Neural cell (in vitro differentiated cells): ENCODE data around the gene CADM1. TPM values are rescaled to one million over a fixed set of nuclear protein-coding genes. Genes with fewer than 3 reads are reported as not detected.
"Not testable (repeated sequence)": the region's sequence is repeated elsewhere in the genome, so short reads cannot be mapped to it uniquely, and the experiment has no call there.

Source experiments
- H2AFZ ChIP-seq: fragments of 200-600, 300-800 bp; sonication (generic), shearing (Covaris generic); 2 replicates; pipeline ENCODE4 v1.6.0; 2014; ENCODE audit warnings: low read depth, mild to moderate bottlenecking, antibody characterized with exemption, low read length, moderate library complexity
- H3F3A ChIP-seq: fragments of 200-600 bp; shearing (Covaris generic); 2 replicates; pipeline ENCODE4 v1.6.1; 2016; ENCODE audit warnings: mild to moderate bottlenecking, moderate library complexity, mixed read lengths, antibody characterized with exemption, low read length; ENCODE audit not compliant: insufficient read depth, poor library complexity, severe bottlenecking
- H3K27ac ChIP-seq: fragments of 200-600, 300-800 bp; sonication (generic), shearing (Covaris generic); 2 replicates; pipeline ENCODE4 v1.5.1; 2014; ENCODE audit warnings: mild to moderate bottlenecking, low read length, moderate library complexity
- H3K27me3 ChIP-seq: fragments of 300-800, 200-600 bp; sonication (generic), shearing (Covaris generic); 2 replicates; pipeline ENCODE4 v1.6.0; 2014; ENCODE audit warnings: mild to moderate bottlenecking, low read depth, low read length, moderate library complexity; ENCODE audit not compliant: insufficient read depth
- H3K36me3 ChIP-seq: fragments of 300-800, 200-600 bp; sonication (generic), shearing (Covaris generic); 2 replicates; pipeline ENCODE4 v1.5.1; 2014; ENCODE audit warnings: mild to moderate bottlenecking, antibody characterized with exemption, low read length, moderate library complexity; ENCODE audit not compliant: insufficient read depth
- H3K4me2 ChIP-seq: fragments of 300-800, 200-600 bp; sonication (generic), shearing (Covaris generic); 2 replicates; pipeline ENCODE4 v1.6.0; 2014; ENCODE audit warnings: mild to moderate bottlenecking, low read length
- H3K4me3 ChIP-seq: fragments of 300-800, 200-600 bp; sonication (generic), shearing (Covaris generic); 2 replicates; pipeline ENCODE4 v1.5.1; 2014; ENCODE audit warnings: mild to moderate bottlenecking, low read length, moderate library complexity
- H3K79me2 ChIP-seq: fragments of 200-600 bp; shearing (Covaris generic); replicated peaks from 2 replicates; pipeline ENCODE4 v1.6.0; 2014; ENCODE audit warnings: mild to moderate bottlenecking, low read length, moderate library complexity; ENCODE audit not compliant: insufficient read depth
- H3K9ac ChIP-seq: fragments of 300-800, 200-600 bp; sonication (generic), shearing (Covaris generic); 2 replicates; pipeline ENCODE4 v1.6.1; 2016; ENCODE audit warnings: mild to moderate bottlenecking, low read length, mixed read lengths
- H3K9me2 ChIP-seq: fragments of 200-600 bp; shearing (Covaris generic); 2 replicates; pipeline ENCODE4 v1.6.1; 2016; ENCODE audit warnings: mild to moderate bottlenecking, low read length, mixed read lengths; ENCODE audit not compliant: insufficient read depth
- H3K9me3 ChIP-seq: fragments of 200-600, 300-800 bp; sonication (generic), shearing (Covaris generic); 2 replicates; pipeline ENCODE4 v1.6.1; 2016; ENCODE audit warnings: mild to moderate bottlenecking, mixed run types, low read length, moderate library complexity, mixed read lengths
- H4K20me1 ChIP-seq: fragments of 200-600 bp; shearing (Covaris generic); 2 replicates; pipeline ENCODE4 v1.6.1; 2016; ENCODE audit warnings: mild to moderate bottlenecking, mixed run types; ENCODE audit not compliant: insufficient read depth
- CTCF ChIP-seq: fragments of 450-650 bp; IDR thresholded peaks from 2 replicates; pipeline ENCODE4 v1.5.1; 2014; ENCODE audit warnings: antibody characterized with exemption, mild to moderate bottlenecking, moderate library complexity; ENCODE audit not compliant: poor library complexity, severe bottlenecking
- EP300 ChIP-seq: fragments of 450-650 bp; conservative IDR thresholded peaks from 2 replicates; pipeline ENCODE4 v1.6.1; 2014; ENCODE audit warnings: antibody characterized with exemption, mild to moderate bottlenecking, moderate library complexity; ENCODE audit not compliant: poor library complexity, severe bottlenecking
- EZH2 ChIP-seq: fragments of 200-600, 300-800 bp; shearing (Covaris generic), sonication (generic); IDR thresholded peaks from 2 replicates; pipeline ENCODE4 v1.6.1; 2014; ENCODE audit warnings: antibody characterized with exemption, low read length, borderline replicate concordance, mild to moderate bottlenecking; ENCODE audit not compliant: insufficient read depth, poor library complexity, severe bottlenecking
- MXI1 ChIP-seq: fragments of 450-650 bp; conservative IDR thresholded peaks from 2 replicates; pipeline ENCODE4 v1.6.1; 2014; ENCODE audit warnings: antibody characterized with exemption, mild to moderate bottlenecking; ENCODE audit not compliant: poor library complexity, severe bottlenecking
- POLR2AphosphoS5 ChIP-seq: IDR thresholded peaks from 2 replicates; pipeline ENCODE4 v1.6.1; 2012
- RAD21 ChIP-seq: fragments of 450-650 bp; conservative IDR thresholded peaks from 2 replicates; pipeline ENCODE4 v1.6.1; 2014; ENCODE audit warnings: antibody characterized with exemption, mild to moderate bottlenecking, moderate library complexity
- REST ChIP-seq: IDR thresholded peaks from 2 replicates; pipeline ENCODE4 v1.6.1; 2012; ENCODE audit warnings: borderline replicate concordance
- SMC3 ChIP-seq: fragments of 450-650 bp; conservative IDR thresholded peaks from 2 replicates; pipeline ENCODE4 v1.6.1; 2014; ENCODE audit warnings: antibody characterized with exemption, mild to moderate bottlenecking, moderate library complexity; ENCODE audit not compliant: poor library complexity
- TAF1 ChIP-seq: IDR thresholded peaks from 2 replicates; pipeline ENCODE4 v1.6.1; 2012; ENCODE audit warnings: low read depth
- polyA plus RNA-seq: library from polyadenylated mRNA; depleted of rRNA; stranded (reverse); fragments of >200 nt; gene quantifications from 2 replicates; pipeline ENCODE4 v1.2.3, GENCODE V29; 2014

The CADM1 gene
- polyA plus RNA-seq, 1 donor from 2014 or later: 92.1 TPM

GRCh38 chr11:115475564-115475963 is 28.7 kb downstream of the CADM1 start:
- no peaks in the 10 kb centered on the region for H4K20me1 ChIP-seq
- TF ChIP-seq RAD21 (no peak), TAF1 (no peak), CTCF (no peak), MXI1 (no peak), EZH2 (no peak), SMC3 (no peak), POLR2AphosphoS5 (no peak), EP300 (no peak), REST (no peak)
- H3K27ac ChIP-seq: no peak overlapping the region
- no peak overlapping the region for H2AFZ ChIP-seq
- no peaks in the 10 kb centered on the region for H3K27me3 ChIP-seq
- H3K79me2 ChIP-seq: peaks cover 20% of the 10 kb centered on the region
- H3K9me2 ChIP-seq: no peaks in the 10 kb centered on the region
- no peak overlapping the region for H3K4me2 ChIP-seq
- no peak overlapping the region for H3K4me3 ChIP-seq
- no peaks in the 10 kb centered on the region for H3F3A ChIP-seq
- no peaks in the 10 kb centered on the region for H3K36me3 ChIP-seq
- no peaks in the 10 kb centered on the region for H3K9me3 ChIP-seq
- H3K9ac ChIP-seq: no peak overlapping the region

- not testable (repeated sequence) for H4K20me1 ChIP-seq, H3K9me3 ChIP-seq, H2AFZ ChIP-seq, H3F3A ChIP-seq, H3K9me2 ChIP-seq, H3K27me3 ChIP-seq, H3K4me3 ChIP-seq, H3K4me2 ChIP-seq, H3K36me3 ChIP-seq, H3K9ac ChIP-seq, H3K27ac ChIP-seq
- peaks cover 23% of the 10 kb centered on the region for H3K79me2 ChIP-seq
These were observed 29.9 kb downstream of the CADM1 start for GRCh38 chr11:115474306-115474705.

- Histone ChIP-seq H3K79me2 (peaks cover 15% of the 10 kb centered on the region), H3K9me3 (no peaks in the 10 kb centered on the region), H4K20me1 (no peaks in the 10 kb centered on the region), H3K27me3 (no peaks in the 10 kb centered on the region), H2AFZ (no peak overlapping the region), H3K9me2 (no peaks in the 10 kb centered on the region), H3K27ac (no peak overlapping the region), H3K36me3 (no peaks in the 10 kb centered on the region), H3K4me2 (no peak overlapping the region), H3K9ac (no peak overlapping the region), H3K4me3 (no peak overlapping the region), H3F3A (no peaks in the 10 kb centered on the region)
- no peak for TF ChIP-seq RAD21
- no peak for TF ChIP-seq EP300
- no peak for TF ChIP-seq SMC3
- TF ChIP-seq REST: no peak
- no peak for TF ChIP-seq TAF1
- TF ChIP-seq MXI1: no peak
- TF ChIP-seq POLR2AphosphoS5: no peak
- TF ChIP-seq EZH2: no peak
- no peak for TF ChIP-seq CTCF
These were observed 31.0 kb downstream of the CADM1 start for GRCh38 chr11:115473167-115473566.
